ENCODE results near the gene PCTP. TPM values are rescaled to one million over a fixed set of nuclear protein-coding genes. Genes with fewer than 3 reads are reported as not detected.

The PCTP gene
- polyA plus RNA-seq, 1 of the 3 experiments (the other 2 are of a cell fraction): 20.8 TPM

- Histone ChIP-seq H3K4me3 (ENCODE audit: low read depth in 2 of 2, low read length in 1 of 2) (no peak overlapping the region), H4K20me1 (ENCODE audit: insufficient read depth) (no peaks in the 10 kb centered on the region), H3K27ac (ENCODE audit: low read depth in 2 of 2, low read length in 1 of 2) (no peak overlapping the region), H3K4me1 (ENCODE audit: control insufficient read depth in 1 of 2, insufficient read depth in 2 of 2, low read depth in 1 of 2, low read length in 1 of 2) (no peaks in the 10 kb centered on the region; a peak in 1 of 4 replicates), H3F3A (replicated peaks; ENCODE audit: insufficient read depth) (no peaks in the 10 kb centered on the region), H2AFZ (ENCODE audit: low read depth) (no peak overlapping the region), H3K27me3 (ENCODE audit: insufficient read depth) (no peaks in the 10 kb centered on the region; the same call in 1 of the 2 replicates), H3K36me3 (replicated peaks in 1 of 2; ENCODE audit: control insufficient read depth in 1 of 2, insufficient read depth in 2 of 2, low read length in 1 of 2) (no peaks in the 10 kb centered on the region), H3K9ac (no peak overlapping the region), H3K79me2 (ENCODE audit: insufficient read depth) (no peaks in the 10 kb centered on the region), H3K4me2 (no peak overlapping the region), H3K9me3 (no peaks in the 10 kb centered on the region), H3K9me2 (no peaks in the 10 kb centered on the region)
- WGBS (ENCODE audit: low lambda C conversion rate): 32% methylated on average over 3 of the region's 3 CpGs
- no peak for DNase-seq
- ChIA-PET POLR2A (no interaction called here), CTCF (interaction anchor here (0.6 to 18.2 kb wide), 6 partner anchors 8 to 812 kb away, joined by 3 to 175 read pairs (median 4); partner anchors contain the start of gene PCTP)
- TF ChIP-seq POLR2AphosphoS5 (IDR thresholded peaks at IDR 0.05; ENCODE audit: low read depth, low read length): no peak
- no peak for TF ChIP-seq NRF1 (IDR thresholded peaks at IDR 0.05; ENCODE audit: low read depth, low read length)
- TF ChIP-seq GABPA (IDR thresholded peaks at IDR 0.05; ENCODE audit: low read depth): no peak
- TF ChIP-seq CTCF (IDR thresholded peaks at IDR 0.05): no peak
- TF ChIP-seq TEAD4 (IDR thresholded peaks at IDR 0.05; ENCODE audit: borderline replicate concordance, insufficient read depth): no peak
- peak; percentile 31; the same call in 1 of the 2 replicates for TF ChIP-seq TCF12 (IDR thresholded peaks at IDR 0.05)
- TF ChIP-seq NFIC (IDR thresholded peaks at IDR 0.05; ENCODE audit: borderline replicate concordance): peak; percentile 72
- TF ChIP-seq TAF1 (IDR thresholded peaks at IDR 0.05; ENCODE audit: borderline replicate concordance, low read depth, low read length): no peak
- peak; percentile 38; the same call in 1 of the 2 replicates for TF ChIP-seq JUND (IDR thresholded peaks at IDR 0.05)
- TF ChIP-seq RCOR1 (IDR thresholded peaks at IDR 0.05; ENCODE audit: low read length): no peak
- no peak for TF ChIP-seq GATA2 (CRISPR knock-in tag; IDR thresholded peaks at IDR 0.05)
- TF ChIP-seq USF1 (IDR thresholded peaks at IDR 0.05; ENCODE audit: borderline replicate concordance, low read depth): no peak
- no peak for TF ChIP-seq USF2 (IDR thresholded peaks at IDR 0.05; ENCODE audit: borderline replicate concordance, low read depth, low read length)
- TF ChIP-seq MEF2A (IDR thresholded peaks at IDR 0.05; ENCODE audit: borderline replicate concordance, low read depth): no peak
- TF ChIP-seq FOXM1 (IDR thresholded peaks at IDR 0.05; ENCODE audit: low read depth): no peak
- TF ChIP-seq ZBTB33 (IDR thresholded peaks at IDR 0.05; ENCODE audit: borderline replicate concordance, low read depth): no peak
- TF ChIP-seq REST (IDR thresholded peaks at IDR 0.05; ENCODE audit: low read depth, low read length): no peak
- no peak for TF ChIP-seq SMC3 (IDR thresholded peaks at IDR 0.05; ENCODE audit: low read depth, low read length)
- no peak for TF ChIP-seq MAX (IDR thresholded peaks at IDR 0.05; ENCODE audit: low read depth)
- peak; percentile 54; the same call in 1 of the 2 replicates for TF ChIP-seq FOSL2 (IDR thresholded peaks at IDR 0.05; ENCODE audit: borderline replicate concordance, low read depth)
- TF ChIP-seq MXI1 (IDR thresholded peaks at IDR 0.05; ENCODE audit: low read depth, low read length): no peak
- TF ChIP-seq EZH2phosphoT487 (IDR thresholded peaks at IDR 0.05; ENCODE audit: borderline replicate concordance, low read depth): no peak
- no peak; a peak in 1 of 4 replicates for TF ChIP-seq EP300 (IDR thresholded peaks at IDR 0.05; ENCODE audit: borderline replicate concordance in 1 of 2, low read depth in 1 of 2, low read length in 1 of 2)
- no peak for TF ChIP-seq RXRA (IDR thresholded peaks at IDR 0.05; ENCODE audit: borderline replicate concordance, low read depth)
- no peak for TF ChIP-seq FOXJ3 (CRISPR knock-in tag; IDR thresholded peaks at IDR 0.05)
Measured at GRCh38 chr17:55743103-55743679, 7.7 kb upstream of the PCTP start.
